ENCODE results near the gene CCT2.
"Not testable (repeated sequence)": the region's sequence is repeated elsewhere in the genome, so short reads cannot be mapped to it uniquely, and the experiment has no call there.

CCT2 gene

GRCh38 chr12:69589082-69589481, 3.8 kb downstream of the CCT2 start:
- DNase-seq = no peak

GRCh38 chr12:69595689-69596088, 10.4 kb downstream of the CCT2 start:
- DNase-seq = no peak

GRCh38 chr12:69598174-69598753, 13.0 kb downstream of the CCT2 start:
- DNase-seq = no peak

GRCh38 chr12:69600804-69601203, 15.5 kb downstream of the CCT2 start:
- no peak for DNase-seq

- DNase-seq = no peak
Measured at GRCh38 chr12:69601962-69602685, 16.9 kb downstream of the CCT2 start.

GRCh38 chr12:69602954-69603353, 17.7 kb downstream of the CCT2 start:
- DNase-seq = no peak

GRCh38 chr12:69603556-69603955, 18.3 kb downstream of the CCT2 start:
- not testable (repeated sequence) for DNase-seq

GRCh38 chr12:69604275-69604674, 19.0 kb downstream of the CCT2 start:
- DNase-seq = not testable (repeated sequence)

- no peak for DNase-seq
Measured at GRCh38 chr12:69608114-69608513, 22.9 kb downstream of the CCT2 start.

- DNase-seq = no peak
Measured at GRCh38 chr12:69610126-69610525, 24.9 kb downstream of the CCT2 start.

- DNase-seq = no peak
Measured at GRCh38 chr12:69610729-69611128, 25.5 kb downstream of the CCT2 start, which contains the start of gene LRRC10. Gene LRRC10 (minus strand): TSS chr12:69610907. CDS start chr12:69610838, 69 bp downstream.

- DNase-seq = no peak
Measured at GRCh38 chr12:69613351-69613750, 28.1 kb downstream of the CCT2 start.

- no peak for DNase-seq
Measured at GRCh38 chr12:69616025-69616424, 30.8 kb downstream of the CCT2 start.

GRCh38 chr12:69619050-69619449, 33.8 kb downstream of the CCT2 start:
- DNase-seq = no peak

- DNase-seq = no peak
Measured at GRCh38 chr12:69620077-69620476, 34.8 kb downstream of the CCT2 start.

GRCh38 chr12:69620921-69621320, 35.7 kb downstream of the CCT2 start:
- no peak for DNase-seq

GRCh38 chr12:69621551-69621950, 36.3 kb downstream of the CCT2 start:
- DNase-seq = no peak

- no peak for DNase-seq
Measured at GRCh38 chr12:69623970-69624369, 38.7 kb downstream of the CCT2 start.

- DNase-seq = no peak
Measured at GRCh38 chr12:69627501-69627900, 42.2 kb downstream of the CCT2 start.

GRCh38 chr12:69630191-69630590, 44.9 kb downstream of the CCT2 start:
- no peak for DNase-seq

GRCh38 chr12:69633061-69633460, 47.8 kb downstream of the CCT2 start:
- no peak for DNase-seq

- peak; percentile 96 for DNase-seq
Measured at GRCh38 chr12:69639400-69640016, 54.2 kb downstream of the CCT2 start.

- no peak for DNase-seq
Measured at GRCh38 chr12:69641546-69641945, 56.3 kb downstream of the CCT2 start.

GRCh38 chr12:69642531-69642930, 57.3 kb downstream of the CCT2 start:
- no peak for DNase-seq
